ENCODE measurements around the gene NCKAP5. TPM values are rescaled to one million over a fixed set of nuclear protein-coding genes. Genes with fewer than 3 reads are reported as not detected.

The NCKAP5 gene
- total RNA-seq, 1 donor from 2014 or later = 2.7 TPM

DNA sequence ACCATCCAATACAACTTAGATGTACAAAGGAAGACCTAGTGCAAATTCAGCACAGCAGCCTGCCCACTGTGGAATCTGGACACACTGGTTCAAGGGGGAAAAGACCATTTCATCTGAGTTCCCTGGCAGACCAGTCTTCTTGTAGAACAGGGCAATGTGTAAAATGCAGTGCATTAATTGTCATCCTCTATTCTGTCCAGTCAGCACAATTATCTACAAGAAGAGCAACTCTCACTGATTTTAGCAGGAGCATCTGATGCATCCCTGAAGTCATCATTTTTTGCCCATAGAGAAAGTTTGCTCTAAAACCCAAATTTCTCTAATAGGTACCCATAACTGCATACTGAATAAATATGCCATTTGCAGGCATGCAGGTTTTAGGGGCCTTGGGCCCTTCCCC lies 816.4 kb downstream of the NCKAP5 start:
- peaks cover 6% of the 10 kb centered on the region for H3K27me3 Mint-ChIP-seq (ENCODE audit: low read depth, unreplicated experiment)
- TF ChIP-seq, protein P1, sequence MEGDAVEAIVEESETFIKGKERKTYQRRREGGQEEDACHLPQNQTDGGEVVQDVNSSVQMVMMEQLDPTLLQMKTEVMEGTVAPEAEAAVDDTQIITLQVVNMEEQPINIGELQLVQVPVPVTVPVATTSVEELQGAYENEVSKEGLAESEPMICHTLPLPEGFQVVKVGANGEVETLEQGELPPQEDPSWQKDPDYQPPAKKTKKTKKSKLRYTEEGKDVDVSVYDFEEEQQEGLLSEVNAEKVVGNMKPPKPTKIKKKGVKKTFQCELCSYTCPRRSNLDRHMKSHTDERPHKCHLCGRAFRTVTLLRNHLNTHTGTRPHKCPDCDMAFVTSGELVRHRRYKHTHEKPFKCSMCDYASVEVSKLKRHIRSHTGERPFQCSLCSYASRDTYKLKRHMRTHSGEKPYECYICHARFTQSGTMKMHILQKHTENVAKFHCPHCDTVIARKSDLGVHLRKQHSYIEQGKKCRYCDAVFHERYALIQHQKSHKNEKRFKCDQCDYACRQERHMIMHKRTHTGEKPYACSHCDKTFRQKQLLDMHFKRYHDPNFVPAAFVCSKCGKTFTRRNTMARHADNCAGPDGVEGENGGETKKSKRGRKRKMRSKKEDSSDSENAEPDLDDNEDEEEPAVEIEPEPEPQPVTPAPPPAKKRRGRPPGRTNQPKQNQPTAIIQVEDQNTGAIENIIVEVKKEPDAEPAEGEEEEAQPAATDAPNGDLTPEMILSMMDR (IDR thresholded peaks at IDR 0.05; ENCODE audit: insufficient read depth, low read depth, low read length) = no peak
- TF ChIP-seq EZH2 (IDR thresholded peaks at IDR 0.05; ENCODE audit: insufficient read depth, low read length) = no peak
- no peak overlapping the region for H3K4me3 Mint-ChIP-seq (ENCODE audit: unreplicated experiment)
- no peak overlapping the region for H2AFZ ChIP-seq (ENCODE audit: low read depth, low read length)
- peaks cover 6% of the 10 kb centered on the region for H3K4me1 Mint-ChIP-seq (ENCODE audit: low read depth, unreplicated experiment)
- no peaks in the 10 kb centered on the region for H3K79me2 ChIP-seq (ENCODE audit: insufficient read depth, low read length)
- H3K27ac ChIP-seq (ENCODE audit: low read depth, low read length) = no peak overlapping the region
- H3K9ac ChIP-seq (ENCODE audit: low read length) = no peak overlapping the region
- no peaks in the 10 kb centered on the region for H3K9me3 ChIP-seq (ENCODE audit: insufficient read depth, low read depth, low read length)
- no peak for FAIRE-seq
- H3K27ac Mint-ChIP-seq (ENCODE audit: unreplicated experiment) = no peak overlapping the region
- no peaks in the 10 kb centered on the region for H3K27me3 ChIP-seq (ENCODE audit: insufficient read depth, low read length)
- no peaks in the 10 kb centered on the region for H4K20me1 ChIP-seq (ENCODE audit: insufficient read depth, low read length)
- no peaks in the 10 kb centered on the region for H3K9me3 Mint-ChIP-seq (ENCODE audit: unreplicated experiment)
- DNase-seq (ENCODE audit: low read depth) = no peak
- H3K4me2 ChIP-seq (ENCODE audit: low read length) = no peak overlapping the region
- H3K4me3 ChIP-seq (ENCODE audit: insufficient read depth, low read depth, low read length) = no peak overlapping the region
- H3K36me3 Mint-ChIP-seq (ENCODE audit: low read depth, unreplicated experiment) = no peaks in the 10 kb centered on the region
- no peaks in the 10 kb centered on the region for H3K36me3 ChIP-seq (ENCODE audit: insufficient read depth, low read length)
- H3K4me1 ChIP-seq (ENCODE audit: insufficient read depth, low read length) = no peaks in the 10 kb centered on the region

DNA sequence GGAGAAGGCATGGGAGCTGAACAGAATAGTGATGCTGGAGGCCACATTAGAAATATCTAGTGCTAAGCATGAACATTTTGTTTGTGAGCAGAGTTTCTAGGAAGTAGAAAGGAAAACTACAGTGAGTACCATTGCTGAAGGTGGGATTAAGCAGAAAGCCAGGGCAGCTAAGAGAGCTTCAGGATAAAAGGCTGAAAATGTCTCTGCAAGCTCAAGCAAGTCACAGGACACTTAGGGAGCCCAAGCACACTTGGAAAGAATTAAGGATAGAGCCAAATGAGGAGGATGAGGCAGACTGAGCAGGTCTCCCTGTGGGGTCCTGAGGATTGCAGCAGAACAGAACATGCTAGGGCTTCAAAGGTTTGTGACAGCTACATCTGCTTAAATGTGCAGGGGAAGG lies 817.7 kb downstream of the NCKAP5 start:
- no peaks in the 10 kb centered on the region for H3K9me3 ChIP-seq (ENCODE audit: insufficient read depth, low read depth, low read length)
- Mint-ChIP-seq H3K36me3 (ENCODE audit: low read depth, unreplicated experiment) (no peaks in the 10 kb centered on the region), H3K4me1 (ENCODE audit: low read depth, unreplicated experiment) (no peaks in the 10 kb centered on the region), H3K4me3 (ENCODE audit: unreplicated experiment) (no peak overlapping the region), H3K27ac (ENCODE audit: unreplicated experiment) (no peak overlapping the region), H3K9me3 (ENCODE audit: unreplicated experiment) (peaks cover 3% of the 10 kb centered on the region), H3K27me3 (ENCODE audit: low read depth, unreplicated experiment) (peaks cover 6% of the 10 kb centered on the region)
- no peaks in the 10 kb centered on the region for H3K36me3 ChIP-seq (ENCODE audit: insufficient read depth, low read length)
- no peaks in the 10 kb centered on the region for H3K79me2 ChIP-seq (ENCODE audit: insufficient read depth, low read length)
- no peaks in the 10 kb centered on the region for H3K4me1 ChIP-seq (ENCODE audit: insufficient read depth, low read length)
- H4K20me1 ChIP-seq (ENCODE audit: insufficient read depth, low read length) = no peaks in the 10 kb centered on the region
- DNase-seq (ENCODE audit: low read depth) (no peak), FAIRE-seq (no peak)
- no peak overlapping the region for H3K9ac ChIP-seq (ENCODE audit: low read length)
- H3K4me2 ChIP-seq (ENCODE audit: low read length) = no peak overlapping the region
- H3K4me3 ChIP-seq (ENCODE audit: insufficient read depth, low read depth, low read length) = no peak overlapping the region
- no peak overlapping the region for H3K27ac ChIP-seq (ENCODE audit: low read depth, low read length)
- TF ChIP-seq EZH2 (IDR thresholded peaks at IDR 0.05; ENCODE audit: insufficient read depth, low read length) = no peak
- TF ChIP-seq, protein P1 (IDR thresholded peaks at IDR 0.05; ENCODE audit: insufficient read depth, low read depth, low read length) = no peak
- no peaks in the 10 kb centered on the region for H3K27me3 ChIP-seq (ENCODE audit: insufficient read depth, low read length)
- no peak overlapping the region for H2AFZ ChIP-seq (ENCODE audit: low read depth, low read length)

DNA sequence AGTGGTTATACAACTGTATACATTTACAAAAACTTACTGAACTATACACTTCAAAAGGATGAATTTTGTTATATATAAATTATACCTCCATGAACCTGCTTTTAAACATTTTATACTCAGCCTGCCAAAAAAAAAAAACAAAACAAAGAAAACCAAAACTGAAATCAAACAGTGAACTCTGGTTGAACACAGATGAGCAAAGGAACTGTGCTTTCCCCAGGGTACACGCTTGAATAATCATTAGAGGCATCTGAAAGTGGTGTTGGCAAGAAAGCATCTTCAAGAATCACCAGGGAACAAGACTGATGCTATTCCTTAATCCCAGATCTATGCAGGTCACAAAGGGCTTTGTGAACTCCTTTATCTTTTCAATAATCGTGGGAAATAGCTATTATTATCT lies 821.2 kb downstream of the NCKAP5 start:
- FAIRE-seq = no peak
- TF ChIP-seq, protein P1 (IDR thresholded peaks at IDR 0.05; ENCODE audit: insufficient read depth, low read depth, low read length) = no peak
- TF ChIP-seq EZH2 (IDR thresholded peaks at IDR 0.05; ENCODE audit: insufficient read depth, low read length) = no peak

More for the DNA sequence above, 821.2 kb downstream of the NCKAP5 start:
- Histone ChIP-seq H3K9ac (ENCODE audit: low read length) (no peak overlapping the region), H3K79me2 (ENCODE audit: insufficient read depth, low read length) (no peaks in the 10 kb centered on the region), H2AFZ (ENCODE audit: low read depth, low read length) (no peak overlapping the region), H3K4me2 (ENCODE audit: low read length) (no peak overlapping the region), H3K9me3 (ENCODE audit: insufficient read depth, low read depth, low read length) (no peaks in the 10 kb centered on the region), H3K4me1 (ENCODE audit: insufficient read depth, low read length) (no peaks in the 10 kb centered on the region), H3K4me3 (ENCODE audit: insufficient read depth, low read depth, low read length) (no peak overlapping the region), H4K20me1 (ENCODE audit: insufficient read depth, low read length) (no peaks in the 10 kb centered on the region), H3K27ac (ENCODE audit: low read depth, low read length) (no peak overlapping the region), H3K27me3 (ENCODE audit: insufficient read depth, low read length) (no peaks in the 10 kb centered on the region), H3K36me3 (ENCODE audit: insufficient read depth, low read length) (no peaks in the 10 kb centered on the region)
- Mint-ChIP-seq H3K36me3 (ENCODE audit: low read depth, unreplicated experiment) (no peaks in the 10 kb centered on the region), H3K4me3 (ENCODE audit: unreplicated experiment) (no peak overlapping the region), H3K9me3 (ENCODE audit: unreplicated experiment) (peaks cover 5% of the 10 kb centered on the region), H3K27ac (ENCODE audit: unreplicated experiment) (no peak overlapping the region), H3K27me3 (ENCODE audit: low read depth, unreplicated experiment) (peaks cover 6% of the 10 kb centered on the region), H3K4me1 (ENCODE audit: low read depth, unreplicated experiment) (no peaks in the 10 kb centered on the region)
- no peak for DNase-seq (ENCODE audit: low read depth)
